GM10847 (cell line): ENCODE data around the gene TAF5L.

Source experiments
- POLR2A ChIP-seq: IDR thresholded peaks from 2 replicates; pipeline ENCODE4 v1.6.1; 2011; ENCODE audit not compliant: insufficient read length; ENCODE audit errors: extremely low read depth

Gene TAF5L

DNA sequence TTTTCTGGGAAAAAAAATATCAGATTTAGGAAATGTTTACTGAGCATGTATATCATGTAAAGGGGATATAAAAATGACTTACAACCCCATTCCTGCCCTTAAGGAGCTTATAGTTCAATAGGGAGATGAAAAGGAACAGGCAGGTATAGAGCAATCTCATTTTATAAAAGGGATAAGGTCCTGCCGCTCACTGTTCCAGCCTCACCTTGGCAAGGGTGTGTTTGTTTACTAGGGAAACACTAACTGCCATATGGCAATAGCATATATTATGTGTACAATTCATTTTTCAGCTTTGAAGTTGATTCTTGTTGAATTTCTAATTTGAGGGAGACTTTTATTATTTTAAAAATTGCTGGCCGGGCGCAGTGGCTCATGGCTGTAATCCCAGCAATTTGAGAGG is 25.6 kb upstream of the TAF5L start:
- TF ChIP-seq POLR2A, result no peak

DNA sequence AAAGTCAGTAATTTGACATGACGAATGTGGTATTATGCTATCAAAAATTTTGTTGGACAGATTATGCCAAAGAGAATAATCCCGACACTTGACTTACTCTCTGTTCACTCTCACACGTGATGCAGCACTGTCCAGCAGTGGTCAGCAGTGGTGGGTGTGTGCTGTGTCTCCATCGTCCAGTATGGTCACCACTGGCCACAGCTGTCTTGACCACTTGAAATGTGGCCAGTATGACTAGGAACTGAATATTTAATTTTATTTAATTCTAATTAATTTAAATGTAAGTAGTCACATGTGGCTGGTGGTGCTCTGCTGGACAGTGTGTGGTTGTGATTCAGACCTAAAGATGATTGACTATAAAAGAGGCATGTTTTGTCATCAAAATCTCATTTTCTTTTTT is 24.1 kb upstream of the TAF5L start:
- TF ChIP-seq POLR2A, result no peak

DNA sequence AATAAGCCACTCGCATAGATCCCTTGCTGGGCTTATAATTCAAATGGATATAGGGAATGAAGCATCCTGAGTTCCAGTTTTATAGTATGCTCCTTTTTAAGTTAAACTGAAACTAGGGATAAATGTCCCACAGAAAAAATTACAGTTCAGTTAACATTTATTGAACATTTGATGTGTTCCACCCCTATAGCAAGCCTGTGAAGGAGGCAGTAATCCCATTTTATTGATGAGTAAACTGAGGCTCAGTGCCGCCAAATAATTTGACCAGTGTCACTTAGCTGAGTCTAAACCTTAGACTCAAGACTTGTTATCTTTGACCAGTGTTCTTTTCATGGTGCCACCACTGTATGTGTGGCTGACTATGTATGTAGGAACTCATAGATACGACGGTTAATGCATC is 22.5 kb upstream of the TAF5L start:
- TF ChIP-seq POLR2A, result no peak

DNA sequence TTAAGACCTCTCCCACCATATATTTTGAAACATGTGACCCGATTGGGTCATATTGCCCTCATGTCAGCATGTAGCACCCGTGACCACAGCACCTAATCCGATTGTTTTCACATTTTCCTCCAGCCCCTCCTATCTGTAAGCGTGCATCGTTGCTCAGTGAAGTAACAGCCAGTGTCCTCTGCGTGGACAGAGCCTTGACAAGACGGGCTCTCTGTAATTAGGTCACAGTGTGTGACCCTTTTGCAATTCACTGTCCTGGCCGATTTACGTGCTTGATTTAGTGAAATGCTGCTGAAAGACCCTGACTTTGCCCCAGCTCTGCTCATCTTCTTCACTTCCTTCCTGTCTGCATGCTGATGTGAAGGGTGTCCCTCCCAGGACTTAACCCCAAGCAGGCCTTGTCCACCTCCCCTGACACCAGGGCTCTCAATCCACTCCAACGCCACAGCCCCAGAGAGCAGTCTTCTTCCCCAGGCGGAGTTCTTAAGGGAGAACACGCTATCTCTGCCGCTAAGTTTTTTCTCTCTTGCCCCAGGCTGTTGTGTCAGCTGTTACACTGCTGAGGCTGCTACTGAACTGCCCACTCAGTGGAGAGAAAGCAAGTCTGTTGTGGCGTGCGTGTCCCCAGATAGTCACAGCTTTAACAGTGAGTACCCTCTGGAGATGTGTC is 19.5 kb upstream of the TAF5L start:
- TF ChIP-seq POLR2A, result no peak

DNA sequence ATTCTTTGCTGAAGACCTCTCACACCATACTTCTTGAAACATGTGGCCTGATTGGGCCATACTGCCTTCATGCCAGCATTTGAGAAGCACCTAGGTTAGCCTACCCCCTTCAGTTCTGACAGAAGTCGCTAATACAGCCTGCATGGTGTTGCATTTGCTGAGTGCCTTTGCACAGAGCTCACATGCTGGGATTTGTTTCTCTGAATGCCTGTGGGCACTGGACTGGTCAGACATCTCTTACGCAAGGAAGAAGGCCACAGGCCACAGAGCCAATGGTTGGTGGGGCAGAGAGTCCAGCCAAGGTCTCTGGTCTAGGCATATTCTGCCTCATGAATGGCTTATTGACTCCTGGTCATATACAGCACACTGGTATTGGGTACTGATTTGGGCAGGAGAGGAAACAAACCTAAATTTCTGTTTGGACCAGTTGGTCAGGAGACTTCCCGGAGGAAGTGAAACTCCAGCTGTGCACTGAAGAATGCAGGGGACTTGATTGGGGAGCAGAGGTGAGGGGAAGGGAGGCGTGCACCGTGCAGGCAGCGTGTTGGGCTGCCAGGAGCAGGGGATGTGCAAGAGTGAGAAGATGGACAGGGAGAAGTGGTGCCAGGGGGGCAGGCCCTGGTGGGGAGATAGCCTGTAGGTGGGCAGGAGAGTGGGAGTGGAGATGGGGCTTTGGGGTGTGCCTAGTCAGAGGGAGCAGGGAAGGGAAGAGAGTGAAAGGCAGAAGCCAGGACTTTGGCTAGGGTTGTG is 18.2 kb upstream of the TAF5L start:
- TF ChIP-seq POLR2A, result no peak

DNA sequence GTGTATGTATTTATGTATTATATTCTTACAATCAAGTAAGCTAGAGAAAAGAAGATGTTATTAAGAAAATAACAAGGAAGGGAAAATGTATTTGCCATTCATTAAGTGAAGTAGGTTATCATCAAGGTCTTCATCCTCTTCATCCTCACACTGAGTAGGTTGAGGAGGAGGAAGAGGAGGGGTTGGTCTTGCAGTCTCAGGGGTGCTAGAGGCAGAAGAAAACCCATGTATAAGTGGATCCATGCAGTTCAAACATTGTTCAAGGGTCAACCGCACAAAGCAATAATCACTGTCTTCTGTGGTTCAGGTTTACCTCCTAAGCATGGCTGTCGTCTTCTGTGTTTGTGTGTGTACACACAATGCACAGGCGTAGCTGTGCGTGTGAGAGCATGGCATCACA is 17.0 kb upstream of the TAF5L start:
- no peak for TF ChIP-seq POLR2A

DNA sequence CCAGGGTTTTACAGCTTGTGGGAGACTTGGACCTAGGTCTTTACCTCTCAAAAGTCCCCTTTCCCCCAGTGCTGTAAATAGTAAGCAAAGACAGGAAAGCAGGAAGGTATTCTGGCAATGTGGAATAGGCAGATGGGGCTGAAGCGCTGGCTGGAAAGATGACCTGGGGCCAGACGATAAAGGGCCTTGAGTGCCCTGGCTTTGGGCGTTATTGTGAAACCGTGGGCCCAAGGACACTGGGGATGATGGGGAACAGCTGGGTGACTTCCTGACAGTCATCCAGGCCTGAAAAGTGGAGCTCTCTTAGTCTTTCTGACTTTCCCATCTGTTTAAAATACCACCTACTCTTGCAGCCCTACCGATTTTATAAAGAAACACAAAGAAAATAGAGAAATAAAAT is 16.5 kb upstream of the TAF5L start:
- no peak for TF ChIP-seq POLR2A

DNA sequence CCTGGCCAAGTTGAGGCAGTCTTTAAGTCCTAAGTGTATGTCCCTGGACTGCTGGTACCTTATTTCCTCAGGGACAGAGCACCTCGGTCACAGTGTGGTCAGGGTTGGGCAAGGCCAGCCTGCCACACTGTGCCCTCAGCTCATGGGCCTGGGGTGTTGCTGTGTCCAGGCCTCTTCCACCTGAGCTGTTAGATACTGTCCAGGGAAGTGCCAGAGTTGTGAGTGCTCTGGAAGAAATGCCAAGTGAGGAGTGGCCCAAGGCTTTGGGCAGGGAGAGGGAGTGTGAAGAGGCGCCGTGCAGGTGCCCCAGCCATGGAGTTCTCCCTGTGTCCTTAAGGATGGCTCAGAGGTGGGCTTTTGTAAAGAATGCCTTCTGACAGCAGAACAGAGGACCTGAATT is 15.4 kb upstream of the TAF5L start:
- no peak for TF ChIP-seq POLR2A

DNA sequence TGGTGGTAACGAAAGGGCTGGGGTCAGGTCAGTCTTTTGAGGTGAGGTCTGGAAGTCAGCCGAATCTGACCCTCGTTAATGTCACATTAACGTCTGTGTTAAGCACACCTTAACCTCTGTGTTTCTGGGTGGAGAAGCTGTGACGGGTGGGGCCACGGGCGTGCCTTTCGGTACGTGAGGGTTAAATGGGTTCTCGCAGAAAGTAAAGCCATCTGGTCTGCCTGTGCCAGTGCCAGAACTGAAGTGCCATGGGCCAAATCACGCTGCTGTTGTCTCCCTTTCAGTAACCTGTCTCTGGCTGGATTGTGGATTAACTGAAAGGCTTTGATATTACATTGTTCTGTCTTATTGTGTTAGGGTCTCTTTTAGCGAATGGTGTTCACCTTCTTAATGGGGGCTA is 14.5 kb upstream of the TAF5L start:
- no peak for TF ChIP-seq POLR2A

DNA sequence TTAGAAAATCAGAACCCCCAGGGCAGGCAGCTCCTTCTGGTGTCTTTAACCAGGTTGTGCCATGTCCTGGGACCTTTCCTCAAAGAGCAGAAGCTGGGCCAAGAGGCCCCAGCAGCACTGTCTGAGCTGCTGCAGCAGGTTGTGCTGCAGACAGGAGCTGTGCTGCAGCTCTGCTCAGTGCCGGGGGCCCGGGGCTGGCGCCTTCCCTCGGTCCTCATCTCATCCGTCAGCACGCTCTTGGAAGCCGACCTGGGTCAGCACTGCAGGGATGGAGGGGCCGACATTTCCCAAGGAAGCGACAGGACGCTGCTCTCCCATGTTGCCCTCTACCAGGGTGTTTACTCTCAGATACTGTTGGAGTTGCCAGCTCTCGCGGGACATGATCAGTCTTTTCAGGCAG is 11.8 kb upstream of the TAF5L start:
- no peak for TF ChIP-seq POLR2A

DNA sequence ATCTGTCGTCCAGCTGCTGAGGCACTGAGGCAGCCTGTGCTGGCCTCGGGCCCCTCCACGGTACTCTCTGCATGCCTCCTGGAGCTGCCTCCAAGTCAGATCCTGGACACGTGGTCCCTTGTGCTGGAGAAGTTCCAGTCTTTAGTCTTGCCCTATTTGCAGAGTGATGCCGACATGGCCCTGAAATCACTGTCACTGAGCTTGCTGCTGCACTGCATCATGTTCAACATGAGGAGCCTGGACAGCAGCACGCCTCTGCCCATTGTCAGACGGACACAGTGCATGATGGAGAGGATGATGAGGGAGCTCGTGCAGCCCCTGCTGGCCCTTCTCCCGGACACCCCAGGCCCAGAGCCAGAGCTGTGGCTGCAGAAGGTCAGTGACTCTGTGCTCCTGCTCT is 10.1 kb upstream of the TAF5L start:
- no peak for TF ChIP-seq POLR2A

DNA sequence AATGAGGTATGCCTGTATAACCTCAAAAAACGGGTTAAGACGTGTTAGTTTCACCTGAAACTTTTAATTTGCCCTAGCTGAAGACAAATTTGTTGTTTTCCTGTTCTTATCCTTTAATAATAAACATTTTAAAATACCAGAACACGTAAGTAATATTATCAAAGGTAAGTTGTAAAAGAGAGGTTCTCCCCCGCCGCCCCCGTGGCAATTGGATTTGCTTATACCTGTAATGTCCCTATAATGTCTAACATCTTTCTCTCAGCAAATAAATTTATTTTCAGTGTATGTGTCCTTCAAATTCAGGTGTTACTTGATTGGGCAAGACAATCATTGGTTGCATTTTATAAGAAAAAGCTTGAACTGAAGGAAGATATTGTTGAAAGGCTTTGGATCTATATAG is 6.0 kb upstream of the TAF5L start:
- no peak for TF ChIP-seq POLR2A

DNA sequence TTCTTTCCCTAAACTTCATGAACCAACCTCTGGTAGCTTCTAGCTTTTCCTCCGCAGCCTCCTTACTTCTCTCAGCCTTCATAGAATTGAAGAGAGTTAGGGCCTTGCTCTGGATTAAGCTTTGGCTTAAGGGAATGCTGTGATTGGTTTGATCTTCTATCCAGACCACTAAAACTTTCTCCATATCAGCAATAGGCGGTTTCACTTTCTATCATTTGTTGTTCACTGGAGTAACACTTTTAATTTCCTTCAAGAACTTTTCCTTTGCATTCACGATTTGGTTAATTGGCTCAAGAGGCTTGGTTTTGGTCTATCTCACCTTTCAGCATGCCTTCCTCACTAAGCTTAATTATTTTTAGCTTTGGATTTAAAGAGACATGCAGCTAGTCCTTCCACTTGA is 5.2 kb upstream of the TAF5L start:
- no peak for TF ChIP-seq POLR2A

DNA sequence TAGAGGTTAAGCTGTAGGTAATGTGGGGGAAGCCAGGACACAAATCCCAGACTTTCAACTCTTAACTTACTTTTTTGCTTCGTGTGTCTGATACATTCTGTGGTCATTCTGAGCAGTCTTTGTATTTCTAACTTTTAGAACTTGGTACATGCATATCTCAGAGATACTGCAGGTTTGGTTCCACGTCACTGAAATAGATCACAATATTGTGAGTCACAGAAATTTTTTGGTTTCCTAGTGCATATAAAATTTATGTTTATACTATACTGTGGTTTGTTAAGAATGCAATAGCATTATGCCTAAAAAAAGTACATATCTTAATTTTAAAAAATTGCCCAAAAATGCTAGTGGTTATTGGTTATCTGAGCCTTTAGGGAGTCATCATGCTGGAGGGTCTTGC is 3.3 kb upstream of the TAF5L start:
- TF ChIP-seq POLR2A, result no peak

DNA sequence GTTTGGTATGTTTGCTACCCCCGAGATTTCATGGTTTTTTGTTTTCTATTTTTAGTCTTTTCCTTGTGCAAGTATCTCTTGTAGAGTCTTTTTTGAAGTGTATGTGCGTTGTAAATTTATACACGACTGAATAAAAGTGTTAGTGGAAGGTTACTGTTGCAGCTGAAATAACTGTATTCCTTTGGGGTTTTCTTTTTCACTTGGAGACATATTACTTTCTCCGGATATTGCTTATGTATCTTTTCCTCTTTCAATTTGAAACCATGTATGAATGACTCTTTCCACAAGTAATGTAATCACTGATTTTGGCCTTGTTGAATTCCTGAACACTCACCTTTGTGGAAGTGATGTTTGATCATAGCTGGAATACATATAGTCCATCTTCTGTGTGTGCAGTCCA is 1.1 kb upstream of the TAF5L start:
- TF ChIP-seq POLR2A, result no peak

DNA sequence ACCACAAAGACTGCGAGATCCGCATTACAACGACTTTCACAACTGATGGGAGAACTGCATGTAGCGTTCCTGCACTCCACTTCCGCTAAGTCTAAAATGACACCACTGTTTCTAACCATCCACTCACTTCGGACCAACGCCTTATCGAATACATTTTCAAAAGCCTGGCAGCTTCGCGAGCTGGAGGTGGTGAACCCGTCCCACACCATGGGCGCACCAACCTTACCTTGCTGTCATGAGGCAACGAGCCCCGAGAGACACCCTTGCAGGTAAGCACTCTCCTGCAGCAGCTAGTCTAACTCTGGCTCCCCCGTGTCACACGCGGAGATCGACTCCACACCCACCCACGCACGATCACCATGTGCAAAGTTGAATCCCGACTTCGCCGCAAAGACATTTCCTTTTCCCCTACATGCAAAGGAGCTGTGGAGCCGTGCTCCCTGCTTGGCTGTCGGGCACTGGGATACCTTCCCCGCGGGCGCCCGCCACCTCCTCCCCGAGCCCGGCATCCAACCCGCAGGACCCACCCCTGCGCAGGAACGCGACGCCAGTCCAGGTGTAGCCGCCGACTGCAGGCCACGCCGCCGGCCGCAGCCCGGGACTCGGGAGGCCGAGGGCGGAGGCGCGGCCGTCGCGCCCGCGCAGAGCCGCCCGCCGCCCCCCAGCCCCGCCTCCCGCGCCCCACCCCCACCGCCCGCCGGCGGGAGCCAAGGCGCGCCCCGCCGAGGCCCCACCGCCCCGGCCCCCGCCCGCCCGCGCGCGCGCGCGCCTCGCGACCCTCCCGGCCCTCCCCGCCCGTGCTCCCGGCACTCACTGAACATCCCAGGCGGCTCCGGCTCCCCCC is 629 bp downstream of the TAF5L start:
- no peak for TF ChIP-seq POLR2A

DNA sequence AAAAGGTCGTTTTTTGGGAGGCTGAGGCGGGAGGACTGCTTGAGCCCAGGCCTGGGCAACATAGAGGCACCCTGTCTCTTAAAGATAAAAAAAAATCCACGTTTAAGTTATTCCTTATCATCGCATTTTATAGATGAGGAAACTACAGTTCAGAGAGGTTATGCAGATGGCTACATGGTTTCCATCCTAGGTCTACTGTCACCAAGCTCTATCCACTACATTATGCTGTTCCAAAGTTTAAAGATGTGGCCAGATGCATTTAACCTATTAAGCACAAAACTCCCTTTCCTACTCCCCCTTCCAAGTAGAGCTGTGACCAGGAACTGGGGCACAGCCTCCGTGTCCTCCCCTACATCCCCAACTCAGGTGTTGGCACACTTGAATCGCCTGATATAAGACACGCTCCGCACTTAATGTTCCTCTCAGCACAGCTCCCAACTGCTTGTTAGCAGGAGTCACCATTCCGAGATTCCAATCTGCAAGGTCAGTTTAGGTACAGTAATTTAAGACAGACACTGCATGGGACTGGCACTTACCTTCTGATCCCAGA is 1.3 kb downstream of the TAF5L start:
- TF ChIP-seq POLR2A, result no peak

DNA sequence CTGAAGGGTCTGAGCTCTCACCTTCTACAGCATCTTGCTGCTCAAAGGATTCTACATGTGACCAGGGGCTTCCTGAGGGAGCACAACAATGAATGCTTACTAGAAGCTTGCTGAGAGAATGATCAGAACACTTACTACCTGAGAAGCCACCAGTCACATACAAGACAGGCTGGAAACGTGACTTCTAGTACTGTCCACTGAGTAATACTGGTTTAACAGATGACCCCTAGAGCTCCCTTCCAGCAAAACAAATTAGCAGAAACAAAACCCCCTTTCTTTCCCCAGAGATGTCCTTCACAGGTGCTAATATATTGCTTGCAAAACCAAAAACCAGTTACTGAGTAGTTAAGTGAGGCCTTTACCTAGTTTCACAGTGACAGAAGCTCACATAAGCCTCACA is 2.1 kb downstream of the TAF5L start:
- TF ChIP-seq POLR2A, result no peak
